Common myeloid progenitor, CD34-positive (primary cell): ENCODE data around the gene ACTR10.
"Not testable (repeated sequence)": the region's sequence is repeated elsewhere in the genome, so short reads cannot be mapped to it uniquely, and the experiment has no call there.

Experiments used
- CTCF ChIA-PET: fragments of 350-600 bp; sonication (Branson Sonifier 250); formaldehyde crosslinking; loops from one replicate; lab custom pipeline; 2021; ENCODE audit warnings: antibody characterized with exemption; lab: Charles Lee
- POLR2A ChIA-PET: fragments of 350-600 bp; sonication (Branson Sonifier 250); formaldehyde crosslinking; loops from one replicate; lab custom pipeline; 2021; ENCODE audit warnings: antibody characterized with exemption; lab: Charles Lee
- DNase-seq, 3 donors: peaks; one replicate each; pipeline versions ENCODE4 v3.0.0 to v3.0.0-alpha.2; 2013
- H3K27ac ChIP-seq, 2 experiments: 1 replicate in 1 of 2; 2 replicates in 1 of 2; pipeline ENCODE4 v1.7.0; 2013; ENCODE audit warnings: inconsistent platforms in 2 of 2, low read length in 2 of 2, mild to moderate bottlenecking in 2 of 2, low read depth in 1 of 2, moderate library complexity in 1 of 2; ENCODE audit not compliant: severe bottlenecking in 2 of 2, insufficient read depth in 1 of 2, poor library complexity in 1 of 2
- H3K27me3 ChIP-seq, 5 experiments: replicated peaks in 2 of 5; 1 replicate in 3 of 5; 2 replicates in 2 of 5; pipeline versions ENCODE4 v1.6.1 to v1.7.0; 2013; ENCODE audit warnings: low read length in 4 of 5, mild to moderate bottlenecking in 2 of 5, moderate library complexity in 2 of 5, inconsistent platforms in 1 of 5; ENCODE audit not compliant: insufficient read depth in 5 of 5, control insufficient read depth in 4 of 5
- H3K36me3 ChIP-seq, 4 experiments: 1 replicate in 2 of 4; 2 replicates in 2 of 4; pipeline versions ENCODE4 v1.6.1 to v1.7.0; 2013; ENCODE audit warnings: low read length in 3 of 4, control low read depth in 1 of 4, mild to moderate bottlenecking in 1 of 4; ENCODE audit not compliant: control insufficient read depth in 4 of 4, insufficient read depth in 4 of 4
- H3K4me1 ChIP-seq, 4 experiments: 1 replicate in 3 of 4; 2 replicates in 1 of 4; pipeline versions ENCODE4 v1.6.1 to v1.7.1; 2013; ENCODE audit warnings: low read length in 3 of 4, mild to moderate bottlenecking in 3 of 4, control low read depth in 1 of 4, inconsistent platforms in 1 of 4, moderate library complexity in 1 of 4; ENCODE audit not compliant: control insufficient read depth in 4 of 4, insufficient read depth in 4 of 4; ENCODE audit errors: control extremely low read depth in 1 of 4
- H3K4me3 ChIP-seq, 7 experiments: 1 replicate in 4 of 7; 2 replicates in 3 of 7; pipeline versions ENCODE4 v1.5.1 to v1.7.0; 2013; ENCODE audit warnings: mild to moderate bottlenecking in 7 of 7, low read length in 6 of 7, moderate library complexity in 6 of 7, inconsistent platforms in 2 of 7, low read depth in 2 of 7, control low read depth in 1 of 7; ENCODE audit not compliant: insufficient read depth in 4 of 7, control insufficient read depth in 1 of 7; ENCODE audit errors: extremely low read depth in 1 of 7
- H3K9me3 ChIP-seq, 5 experiments: 1 replicate in 4 of 5; 2 replicates in 1 of 5; pipeline versions ENCODE4 v1.6.1 to v1.7.1; 2013; ENCODE audit warnings: low read length in 4 of 5, mild to moderate bottlenecking in 2 of 5, inconsistent platforms in 1 of 5, low read depth in 1 of 5, moderate library complexity in 1 of 5; ENCODE audit not compliant: control insufficient read depth in 4 of 5, insufficient read depth in 2 of 5; ENCODE audit errors: control extremely low read depth in 1 of 5
- WGBS: methylation state at CpG from one replicate; pipeline ENCODE4 v1.1.5; 2013; ENCODE audit not compliant: insufficient coverage; 5-methylcytosine and 5-hydroxymethylcytosine counted together

Gene ACTR10

GRCh38 chr14:58243790-58244555 is 44.0 kb downstream of the ACTR10 start:
- Histone ChIP-seq H3K27ac (peak overlapping the region; percentile 73 to 100), H3K9me3 (no peaks in the 10 kb centered on the region), H3K4me1 (peaks cover 18 to 38% (median 25%) of the 10 kb centered on the region in 4 experiments), H3K4me3 (peak overlapping the region in 6 of 7 experiments; percentile 94 to 100 (median 96)), H3K36me3 (peaks cover 0 to 19% (median 4%) of the 10 kb centered on the region in 4 experiments), H3K27me3 (no peaks in the 10 kb centered on the region)
- CTCF ChIA-PET, result interaction anchor here (1.0 to 1.3 kb wide), 4 partner anchors 9 to 28 kb away, joined by 3 to 4 read pairs (median 3); no protein-coding TSS in a partner anchor
- POLR2A ChIA-PET, result interaction anchor here (0.9 to 1.3 kb wide), 3 partner anchors 42 to 54 kb away, joined by 3 to 4 read pairs (median 3); partner anchors contain the start of gene ARID4A
- 0% methylated on average over 12 of the region's 16 CpGs for WGBS
- peak; percentile 23 to 53 (median 49) for DNase-seq

- H3K36me3 ChIP-seq, result peaks cover 0 to 19% (median 7%) of the 10 kb centered on the region in 4 experiments
- H3K27ac ChIP-seq, result peak within 1 kb of the TSS; percentile 98 to 100
- peaks cover 16 to 35% (median 22%) of the 10 kb centered on the region in 4 experiments for H3K4me1 ChIP-seq
- WGBS, result 0% methylated on average over 47 of the region's 50 CpGs
- peak within 1 kb of the TSS; percentile 94 to 100 (median 97) for H3K4me3 ChIP-seq
- CTCF ChIA-PET, result interaction anchor here (0.6 to 1.3 kb wide), 5 partner anchors 8 to 43 kb away, joined by 3 to 4 read pairs (median 3); no protein-coding TSS in a partner anchor
- POLR2A ChIA-PET, result interaction anchor here (0.7 to 1.3 kb wide), 4 partner anchors 10 to 54 kb away, joined by 3 to 4 read pairs (median 3); partner anchors contain the start of gene ARID4A
- H3K27me3 ChIP-seq, result no peaks in the 10 kb centered on the region
- H3K9me3 ChIP-seq, result no peaks in the 10 kb centered on the region
- peak; percentile 97 to 99 (median 98) for DNase-seq
These were observed 44.8 kb downstream of the ACTR10 start, which contains the start of gene PSMA3 for GRCh38 chr14:58244556-58245387. TSS of gene PSMA3 (plus strand) at chr14:58244843. CDS start at chr14:58244921, 78 bp downstream.

- CTCF ChIA-PET, result interaction anchor here (1.2 to 1.3 kb wide), 2 partner anchors 9 to 13 kb away, joined by 3 read pairs; no protein-coding TSS in a partner anchor
- WGBS, result no CpG with 5 or more reads among the region's 3 CpGs
- Histone ChIP-seq H3K9me3 (no peaks in the 10 kb centered on the region), H3K27me3 (no peaks in the 10 kb centered on the region), H3K36me3 (peaks cover 0 to 24% (median 8%) of the 10 kb centered on the region in 4 experiments), H3K4me3 (peak overlapping the region in 6 of 7 experiments; percentile 94 to 100 (median 96)), H3K4me1 (peaks cover 16 to 32% (median 22%) of the 10 kb centered on the region in 4 experiments), H3K27ac (peak overlapping the region; percentile 98 to 100)
- DNase-seq, result peak in 1 of 3 donors; percentile 9
- POLR2A ChIA-PET, result interaction anchor here (0.7 kb wide), 1 partner anchor 9 kb away, joined by 3 read pairs; no protein-coding TSS in a partner anchor
These were observed 45.6 kb downstream of the ACTR10 start for GRCh38 chr14:58245562-58245961.

- no peaks in the 10 kb centered on the region for H3K9me3 ChIP-seq
- H3K4me1 ChIP-seq, result peaks cover 6 to 18% (median 13%) of the 10 kb centered on the region in 4 experiments
- no peak for DNase-seq
- H3K27ac ChIP-seq, result no peak overlapping the region
- H3K36me3 ChIP-seq, result peaks cover 15 to 61% (median 29%) of the 10 kb centered on the region in 4 experiments
- CTCF ChIA-PET, result interaction anchor here (0.6 to 1.6 kb wide), 2 partner anchors 11 to 23 kb away, joined by 3 to 5 read pairs; no protein-coding TSS in a partner anchor
- no peaks in the 10 kb centered on the region for H3K27me3 ChIP-seq
- no peak overlapping the region for H3K4me3 ChIP-seq
- POLR2A ChIA-PET, result no interaction called here
- WGBS, result 84% methylated on average over 8 of the region's 8 CpGs
These were observed 49.7 kb downstream of the ACTR10 start for GRCh38 chr14:58249611-58250010.

GRCh38 chr14:58258156-58258555 is 58.2 kb downstream of the ACTR10 start:
- Histone ChIP-seq H3K27ac (no peak overlapping the region), H3K27me3 (no peaks in the 10 kb centered on the region), H3K4me3 (no peak overlapping the region), H3K9me3 (no peaks in the 10 kb centered on the region), H3K36me3 (peaks cover 16 to 76% (median 49%) of the 10 kb centered on the region in 4 experiments), H3K4me1 (no peaks in the 10 kb centered on the region)
- POLR2A ChIA-PET, result interaction anchor here (0.8 kb wide), 1 partner anchor 10 kb away, joined by 3 read pairs; no protein-coding TSS in a partner anchor
- CTCF ChIA-PET, result interaction anchor here (0.6 to 1.5 kb wide), 8 partner anchors 11 to 102 kb away, joined by 3 to 6 read pairs (median 3); partner anchors contain the start of gene PSMA3
- DNase-seq, result no peak
- no CpG with 5 or more reads among the region's 4 CpGs for WGBS

GRCh38 chr14:58262005-58262404 is 62.1 kb downstream of the ACTR10 start:
- H3K27me3 ChIP-seq, H3K27ac ChIP-seq, POLR2A ChIA-PET, H3K4me3 ChIP-seq, H3K4me1 ChIP-seq, H3K9me3 ChIP-seq, DNase-seq: not testable (repeated sequence)
- CTCF ChIA-PET, result interaction anchor here (0.7 to 1.8 kb wide), 2 partner anchors 11 to 15 kb away, joined by 3 to 7 read pairs; no protein-coding TSS in a partner anchor
- WGBS, result 99% methylated on average over 9 of the region's 10 CpGs
- peaks cover 13 to 91% (median 58%) of the 10 kb centered on the region in 4 experiments for H3K36me3 ChIP-seq
